Endothelial cell (in vitro differentiated cells): ENCODE results near the gene MINAR1. TPM values are rescaled to one million over a fixed set of nuclear protein-coding genes. Genes with fewer than 3 reads are reported as not detected.

ENCODE experiments used
- DNase-seq: peaks from one replicate; pipeline ENCODE4 v3.0.0; 2021; ENCODE audit warnings: low spot score
- H3K27ac Mint-ChIP-seq: one replicate; pipeline ENCODE4 v1.8.0; 2021; ENCODE audit warnings: mixed read lengths, inconsistent platforms; ENCODE audit not compliant: unreplicated experiment
- H3K27me3 Mint-ChIP-seq: one replicate; pipeline ENCODE4 v1.8.0; 2021; ENCODE audit warnings: mild to moderate bottlenecking, moderate library complexity, mixed read lengths, inconsistent platforms; ENCODE audit not compliant: unreplicated experiment
- H3K36me3 Mint-ChIP-seq: one replicate; pipeline ENCODE4 v1.8.0; 2021; ENCODE audit warnings: mild to moderate bottlenecking, low read depth, mixed read lengths, inconsistent platforms; ENCODE audit not compliant: unreplicated experiment
- H3K4me1 Mint-ChIP-seq: one replicate; pipeline ENCODE4 v1.8.0; 2021; ENCODE audit warnings: mild to moderate bottlenecking, mixed read lengths, inconsistent platforms; ENCODE audit not compliant: unreplicated experiment
- H3K4me3 Mint-ChIP-seq: one replicate; pipeline ENCODE4 v1.8.0; 2021; ENCODE audit warnings: mild to moderate bottlenecking, mixed read lengths, inconsistent platforms; ENCODE audit not compliant: unreplicated experiment
- H3K9me3 Mint-ChIP-seq: one replicate; pipeline ENCODE4 v1.8.0; 2021; ENCODE audit warnings: mixed read lengths, inconsistent platforms; ENCODE audit not compliant: unreplicated experiment
- CTCF ChIP-seq: fragments of 200-600 bp; sonication (generic); IDR thresholded peaks from one replicate; pipeline ENCODE4 v1.5.0; 2021; ENCODE audit warnings: antibody characterized with exemption; ENCODE audit not compliant: unreplicated experiment
- total RNA-seq: library from RNA; stranded (reverse); fragmentation: NEBNext Ultra II Directional; extraction: Animal tissue kit (Norgen Biotek cat#: 25700); gene quantifications from one replicate; pipeline ENCODE4 v1.2.1, GENCODE V29; 2021; ENCODE audit not compliant: unreplicated experiment

Gene MINAR1
- total RNA-seq, 1 donor from 2014 or later, result 5.3 TPM

- DNase-seq, result no peak
- no peak overlapping the region for H3K4me3 Mint-ChIP-seq
- peaks cover 3% of the 10 kb centered on the region for H3K36me3 Mint-ChIP-seq
- H3K27ac Mint-ChIP-seq, result no peak overlapping the region
- H3K27me3 Mint-ChIP-seq, result peaks cover 2% of the 10 kb centered on the region
- no peaks in the 10 kb centered on the region for H3K9me3 Mint-ChIP-seq
- peaks cover 6% of the 10 kb centered on the region for H3K4me1 Mint-ChIP-seq
- TF ChIP-seq CTCF, result no peak
Observed at GRCh38 chr15:79454063-79454462, 21.9 kb downstream of the MINAR1 start.

GRCh38 chr15:79455361-79455760 lies 23.2 kb downstream of the MINAR1 start:
- TF ChIP-seq CTCF, result no peak
- H3K9me3 Mint-ChIP-seq, result no peaks in the 10 kb centered on the region
- peaks cover 3% of the 10 kb centered on the region for H3K36me3 Mint-ChIP-seq
- no peak for DNase-seq
- no peak overlapping the region for H3K4me3 Mint-ChIP-seq
- H3K27ac Mint-ChIP-seq, result no peak overlapping the region
- peaks cover 6% of the 10 kb centered on the region for H3K4me1 Mint-ChIP-seq
- peaks cover 2% of the 10 kb centered on the region for H3K27me3 Mint-ChIP-seq

GRCh38 chr15:79455943-79456342 lies 23.8 kb downstream of the MINAR1 start:
- no peak for DNase-seq
- H3K27me3 Mint-ChIP-seq, result peaks cover 3% of the 10 kb centered on the region
- peaks cover 6% of the 10 kb centered on the region for H3K4me1 Mint-ChIP-seq
- TF ChIP-seq CTCF, result no peak
- H3K4me3 Mint-ChIP-seq, result no peak overlapping the region
- peaks cover 3% of the 10 kb centered on the region for H3K36me3 Mint-ChIP-seq
- no peaks in the 10 kb centered on the region for H3K9me3 Mint-ChIP-seq
- no peak overlapping the region for H3K27ac Mint-ChIP-seq

GRCh38 chr15:79458491-79458890 lies 26.4 kb downstream of the MINAR1 start:
- Mint-ChIP-seq H3K27me3 (peaks cover 2% of the 10 kb centered on the region), H3K4me3 (no peak overlapping the region), H3K9me3 (no peaks in the 10 kb centered on the region), H3K36me3 (peaks cover 3% of the 10 kb centered on the region), H3K27ac (no peak overlapping the region), H3K4me1 (peaks cover 6% of the 10 kb centered on the region)
- DNase-seq, result no peak
- no peak for TF ChIP-seq CTCF

- Mint-ChIP-seq H3K27me3 (peaks cover 2% of the 10 kb centered on the region), H3K36me3 (peaks cover 3% of the 10 kb centered on the region), H3K9me3 (no peaks in the 10 kb centered on the region), H3K27ac (no peak overlapping the region), H3K4me3 (no peak overlapping the region), H3K4me1 (peaks cover 3% of the 10 kb centered on the region)
- no peak for DNase-seq
- TF ChIP-seq CTCF, result no peak
Observed at GRCh38 chr15:79459666-79460065, 27.5 kb downstream of the MINAR1 start.
